Measurements from ENCODE around the gene GPNMB.

GPNMB gene

DNA sequence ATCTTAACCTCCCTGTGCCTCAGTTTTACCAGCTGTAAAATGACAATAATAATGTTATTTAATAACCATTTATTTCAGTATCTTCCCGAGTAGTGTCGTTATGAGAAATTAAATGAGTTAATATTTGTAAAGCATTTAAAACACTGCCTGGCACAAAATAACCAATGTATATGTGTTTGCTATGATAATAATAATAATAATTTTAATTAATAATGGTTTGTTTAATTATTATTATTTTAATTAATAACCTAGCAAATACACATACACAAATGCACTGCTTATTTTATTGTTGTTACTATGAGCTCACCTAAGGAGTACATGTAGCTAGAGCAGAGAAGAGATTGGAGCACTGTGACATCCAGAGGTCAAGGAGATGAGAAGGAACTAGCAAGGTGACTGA is 18.2 kb upstream of the GPNMB start:
- intact Hi-C loops (cut with DNase I) = no loop called here

DNA sequence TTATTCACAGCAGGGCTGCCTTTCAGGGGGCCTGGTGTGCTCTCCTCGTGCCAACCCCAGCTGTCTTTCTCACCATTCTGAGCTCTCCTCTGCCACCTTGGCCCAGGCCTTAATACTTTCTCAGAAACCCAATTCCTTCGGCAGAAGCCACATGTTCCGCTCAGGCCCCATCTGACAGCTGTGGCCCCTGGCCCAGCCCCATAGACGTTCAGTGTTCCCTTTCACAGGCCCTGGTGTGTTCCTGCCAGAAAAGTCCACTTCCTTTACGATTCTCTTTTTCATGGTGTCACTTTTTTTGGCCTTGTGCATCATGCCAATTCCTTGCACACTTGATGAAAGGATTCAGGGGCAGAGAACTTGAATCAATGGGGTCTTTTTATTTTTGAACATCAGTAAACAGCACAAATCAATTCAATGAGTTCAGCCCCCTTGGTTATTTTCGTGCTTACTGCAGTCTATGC is 15.9 kb upstream of the GPNMB start:
- intact Hi-C loops (cut with DNase I) = no loop called here
- peak; percentile 17 to 92 (median 46) for DNase-seq

More for the DNA sequence above, 18.2 kb upstream of the GPNMB start:
- DNase-seq = no peak

DNA sequence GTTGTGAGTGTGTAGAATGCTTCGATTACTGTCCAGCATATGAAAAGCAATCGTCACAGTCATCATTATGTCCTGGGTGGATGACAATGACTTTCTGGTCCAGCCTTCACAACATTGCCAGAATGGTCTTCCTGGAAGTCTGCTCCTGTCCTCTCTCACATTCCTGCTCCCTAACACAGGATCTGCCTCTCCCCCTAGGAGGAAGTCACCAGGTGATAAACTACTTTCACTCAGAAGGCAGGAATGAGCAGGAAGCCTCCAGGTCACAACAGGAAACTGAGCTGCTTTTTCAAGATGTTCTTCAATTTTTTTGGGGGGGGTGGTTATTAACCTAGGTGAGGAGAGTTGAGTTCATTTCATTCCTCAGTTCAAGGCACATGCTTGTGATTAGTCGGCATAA is 13.6 kb upstream of the GPNMB start:
- intact Hi-C loops (cut with DNase I) = no loop called here
- DNase-seq = no peak

DNA sequence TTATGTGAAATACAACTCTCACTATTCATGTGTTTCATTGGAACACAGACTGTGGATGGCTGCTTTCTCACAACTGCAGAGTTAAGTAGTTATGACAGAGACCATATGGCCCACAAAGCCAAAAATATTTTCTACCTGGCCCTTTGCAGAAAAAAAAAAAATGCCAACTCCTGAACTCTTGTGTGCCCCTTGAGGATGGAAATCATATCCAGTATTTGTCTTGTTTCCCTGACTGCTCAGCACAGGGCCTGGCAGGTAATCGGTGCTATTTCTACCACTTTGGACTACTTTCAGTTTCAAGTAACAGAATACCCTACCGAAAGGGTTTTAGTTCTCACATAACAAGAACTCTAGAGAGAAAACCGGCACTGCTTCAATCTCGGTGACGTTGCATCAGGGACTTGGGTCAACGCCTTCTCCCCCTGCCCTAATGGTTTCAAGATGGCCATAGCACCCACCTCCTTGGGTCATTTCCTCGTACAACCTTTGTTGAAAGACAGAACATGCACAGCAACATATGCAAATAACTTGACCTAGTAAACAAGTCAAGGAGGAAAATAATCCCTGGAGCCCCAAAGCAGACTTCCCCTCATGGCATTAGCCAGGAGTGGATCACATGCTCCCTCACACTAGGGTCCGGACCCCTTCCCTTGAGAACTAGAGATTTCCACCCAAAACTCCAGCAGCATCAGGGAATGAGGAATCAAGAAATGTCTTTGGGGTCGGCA is 11.8 kb upstream of the GPNMB start:
- intact Hi-C loops (cut with DNase I) = no loop called here
- DNase-seq = no peak

DNA sequence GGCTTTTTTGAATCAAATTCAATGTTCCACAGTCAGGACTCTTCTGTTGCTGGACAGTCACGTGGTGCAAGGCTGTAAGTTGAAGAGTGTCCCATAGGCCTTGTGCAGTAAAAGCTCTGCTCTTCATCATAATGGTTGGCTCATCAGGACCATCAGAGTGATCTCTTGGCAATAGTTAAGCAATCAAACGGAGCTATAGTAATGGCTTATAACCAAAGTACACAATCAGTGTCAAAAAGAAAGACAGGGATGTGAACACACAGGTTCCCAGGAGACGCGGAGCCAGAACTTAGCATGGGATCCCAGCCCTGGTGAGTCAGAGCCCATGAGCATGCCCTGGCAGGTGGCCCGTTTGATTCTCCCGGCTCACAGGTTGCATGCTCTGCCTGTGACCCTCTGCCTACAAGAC is 10.8 kb upstream of the GPNMB start:
- no peak for DNase-seq
- intact Hi-C loops (cut with DNase I) = no loop called here

DNA sequence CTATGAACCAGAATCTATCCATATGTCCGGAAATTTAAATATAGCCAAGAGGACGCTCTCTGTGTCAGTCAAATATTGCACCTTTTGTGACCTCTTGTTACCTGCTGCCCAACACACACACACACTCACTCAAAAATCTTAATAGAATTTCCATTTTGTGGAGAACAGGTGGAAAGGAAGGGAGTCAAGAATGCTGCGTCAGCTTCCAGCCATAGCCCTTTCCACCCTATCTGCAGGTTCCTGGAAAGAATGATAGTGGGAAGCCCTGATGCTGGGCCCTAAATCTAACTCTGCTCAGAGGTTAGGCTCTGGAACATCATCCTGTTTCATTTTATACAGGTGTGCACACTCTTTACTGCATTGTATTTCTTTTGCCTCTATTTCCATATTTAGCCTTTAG is 9.6 kb upstream of the GPNMB start:
- intact Hi-C loops (cut with DNase I) = no loop called here
- DNase-seq = no peak

DNA sequence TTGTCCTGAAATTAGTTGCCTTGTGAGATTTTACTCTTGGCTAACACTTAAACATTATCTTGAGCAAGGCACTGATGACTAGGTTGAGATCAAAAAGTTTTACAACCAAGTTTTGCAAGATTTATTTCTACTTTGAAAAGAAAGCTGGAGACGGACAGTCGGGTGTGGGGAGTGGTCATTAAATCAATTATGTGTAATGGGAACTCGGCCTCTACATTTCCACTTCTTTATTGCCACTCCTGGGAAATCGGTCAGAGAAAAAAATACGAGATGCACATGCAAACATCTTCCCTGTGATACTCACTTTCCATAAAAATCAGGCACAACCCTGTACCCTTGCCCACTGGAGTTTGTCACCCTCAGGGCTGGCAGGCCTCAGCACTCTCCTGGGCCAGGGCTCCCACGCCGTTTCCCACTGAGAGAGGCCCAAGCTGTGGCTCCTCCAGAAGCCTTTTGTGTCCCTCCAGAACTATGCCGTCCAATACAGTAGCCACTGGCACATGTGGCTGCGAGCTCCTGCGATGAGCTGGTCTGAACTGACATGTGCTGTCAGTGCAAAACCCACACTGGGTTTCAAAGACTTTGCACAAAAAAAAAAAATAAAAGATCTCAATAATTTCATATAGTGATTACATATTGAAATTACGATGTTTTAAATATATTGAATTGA is 7.5 kb upstream of the GPNMB start:
- intact Hi-C loops (cut with DNase I) = no loop called here
- DNase-seq = peak in 1 of 10 donors; percentile 48

DNA sequence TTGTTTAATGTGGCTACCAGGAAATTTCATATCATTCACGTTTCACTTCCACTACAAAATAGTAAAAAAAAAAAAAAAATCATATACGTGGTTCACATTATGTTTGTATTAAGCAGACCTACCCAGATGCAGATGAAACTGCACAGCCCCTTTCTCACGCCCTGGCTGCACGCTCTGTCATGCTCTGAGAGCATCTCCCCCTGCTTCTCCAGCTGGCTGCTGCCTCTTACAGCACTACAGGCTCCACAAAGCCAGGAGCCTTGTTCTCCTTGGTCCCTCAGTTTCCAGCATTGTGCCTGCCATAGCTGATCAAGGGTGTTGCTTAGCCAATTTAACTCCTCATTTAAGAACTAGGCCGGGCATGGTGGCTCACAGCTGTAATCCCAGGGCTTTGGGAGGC is 6.9 kb upstream of the GPNMB start:
- DNase-seq = peak in 1 of 10 donors; percentile 57
- intact Hi-C loops (cut with DNase I) = no loop called here

DNA sequence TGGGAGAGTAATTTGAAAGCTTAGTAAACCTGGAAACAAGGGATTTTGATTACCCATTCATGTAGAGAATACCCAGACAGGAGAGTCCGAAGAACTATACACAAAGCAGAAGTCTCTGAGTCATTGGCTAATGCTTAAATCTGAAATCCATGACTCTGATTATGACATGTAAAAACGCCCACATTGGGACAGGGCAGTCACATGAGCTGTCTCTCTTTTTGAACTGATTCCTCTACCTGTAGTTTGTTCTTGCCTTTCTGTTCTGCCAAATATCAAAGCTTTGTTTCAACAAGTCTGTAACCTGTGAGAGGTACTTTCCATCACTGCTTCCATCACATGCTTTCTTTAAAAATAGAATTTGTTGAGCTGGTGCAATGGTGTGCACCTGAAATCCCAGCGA is 4.3 kb upstream of the GPNMB start:
- intact Hi-C loops (cut with DNase I) = no loop called here
- no peak for DNase-seq

DNA sequence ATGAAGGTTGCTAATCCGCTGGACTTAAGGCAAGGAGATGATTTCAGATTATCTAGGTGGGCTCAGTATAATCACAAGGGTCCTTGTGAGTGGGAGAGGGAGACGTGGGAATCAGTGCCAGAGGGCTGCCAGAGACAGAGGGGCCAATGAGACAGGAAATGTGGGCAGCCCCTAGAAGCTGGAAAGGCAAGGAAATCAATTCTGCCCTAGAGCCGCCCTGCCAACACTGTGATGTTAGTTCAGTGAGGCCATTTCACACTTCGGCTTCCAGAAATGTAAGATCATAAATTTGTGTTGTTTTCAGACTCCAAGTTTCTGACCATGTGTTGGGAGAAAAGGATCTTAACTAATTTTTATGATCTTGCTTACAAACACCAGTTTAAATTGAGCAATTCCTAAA is 3.6 kb upstream of the GPNMB start:
- no peak for DNase-seq
- intact Hi-C loops (cut with DNase I) = no loop called here

DNA sequence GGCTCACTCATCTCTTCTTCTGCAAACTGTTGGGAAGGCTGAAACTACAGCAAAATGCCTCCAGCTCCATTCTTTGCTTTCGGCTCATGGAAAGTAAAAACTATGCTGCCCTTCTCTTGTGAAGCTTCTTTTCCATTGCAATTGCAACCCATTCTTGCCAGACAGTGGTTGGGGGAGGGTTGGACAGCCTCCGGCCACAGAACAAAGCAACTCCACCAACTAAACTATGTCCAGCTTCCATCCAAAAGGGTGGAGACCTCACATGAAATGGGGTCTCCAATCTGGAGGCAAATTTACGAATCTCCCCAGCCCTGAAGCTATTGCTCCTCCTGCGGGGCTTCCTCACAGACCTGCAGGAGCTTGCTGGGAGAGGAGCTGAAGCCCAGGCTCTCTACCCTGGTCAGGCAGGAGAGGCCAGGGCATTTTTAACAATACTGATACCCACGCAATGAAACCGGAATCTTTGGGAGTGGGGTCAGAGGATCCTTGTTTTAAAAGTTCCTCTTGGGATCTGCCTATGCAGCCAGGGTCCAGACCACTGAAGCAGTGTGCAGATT is 549 bp downstream of the GPNMB start:
- peak in 1 of 10 donors; percentile 43 for DNase-seq
- intact Hi-C loops (cut with DNase I) = no loop called here

DNA sequence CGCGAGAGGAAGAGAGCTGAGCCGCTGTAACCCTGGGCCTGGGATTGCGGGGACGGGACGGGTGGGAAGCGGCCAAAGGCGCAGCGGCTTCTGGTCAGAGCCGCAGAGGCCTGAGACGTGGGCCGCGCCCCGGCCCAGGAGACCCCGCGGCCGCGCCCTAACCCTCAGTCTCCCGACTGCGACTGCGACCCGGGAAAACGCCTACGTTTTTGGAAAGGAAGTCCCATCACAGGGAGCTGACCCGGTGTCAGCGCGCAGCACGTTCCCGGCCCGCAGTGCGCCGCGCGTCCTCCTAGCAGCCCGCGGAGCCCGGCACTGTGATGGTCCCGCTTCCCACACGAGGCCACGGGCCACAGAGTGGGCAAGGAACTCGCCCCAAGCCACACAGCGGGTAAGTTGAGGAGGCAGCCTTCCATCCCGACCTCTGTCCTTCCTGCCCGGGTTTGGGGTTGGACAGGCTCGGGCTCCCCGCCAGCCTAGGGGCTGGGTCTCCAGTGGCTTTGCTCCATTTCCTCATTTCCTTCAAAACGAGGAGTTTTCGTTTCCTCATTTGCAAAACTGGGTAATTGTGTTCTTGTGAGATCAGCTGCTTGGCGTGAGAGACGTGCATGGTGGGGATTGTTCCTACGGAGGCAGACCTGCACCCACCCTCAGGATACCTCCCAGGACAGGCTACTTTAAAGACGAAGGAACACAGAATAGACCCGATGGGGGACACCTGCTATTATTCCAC is 1.2 kb downstream of the GPNMB start:
- intact Hi-C loops (cut with DNase I) = no loop called here
- peak in 2 of 10 donors; percentile 13 to 86 for DNase-seq

DNA sequence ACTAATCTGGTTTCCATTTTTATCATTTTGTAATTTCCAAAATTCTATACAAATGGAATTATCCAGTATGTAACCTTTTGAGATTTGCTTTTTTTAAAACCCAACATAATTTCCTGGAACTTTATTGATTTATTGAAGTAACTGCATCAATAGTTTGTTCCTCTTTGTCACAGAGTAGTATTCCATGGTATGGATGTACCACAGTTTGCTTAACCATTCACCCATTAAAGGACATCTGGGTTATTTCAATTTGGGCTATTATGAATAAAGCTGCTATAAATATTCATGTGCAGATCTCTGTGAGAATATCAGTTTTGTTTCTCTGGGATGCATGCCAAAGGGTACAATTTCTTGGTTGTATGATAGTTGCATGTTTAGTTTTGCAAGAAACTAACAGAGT is 2.9 kb downstream of the GPNMB start:
- no peak for DNase-seq
- intact Hi-C loops (cut with DNase I) = no loop called here

DNA sequence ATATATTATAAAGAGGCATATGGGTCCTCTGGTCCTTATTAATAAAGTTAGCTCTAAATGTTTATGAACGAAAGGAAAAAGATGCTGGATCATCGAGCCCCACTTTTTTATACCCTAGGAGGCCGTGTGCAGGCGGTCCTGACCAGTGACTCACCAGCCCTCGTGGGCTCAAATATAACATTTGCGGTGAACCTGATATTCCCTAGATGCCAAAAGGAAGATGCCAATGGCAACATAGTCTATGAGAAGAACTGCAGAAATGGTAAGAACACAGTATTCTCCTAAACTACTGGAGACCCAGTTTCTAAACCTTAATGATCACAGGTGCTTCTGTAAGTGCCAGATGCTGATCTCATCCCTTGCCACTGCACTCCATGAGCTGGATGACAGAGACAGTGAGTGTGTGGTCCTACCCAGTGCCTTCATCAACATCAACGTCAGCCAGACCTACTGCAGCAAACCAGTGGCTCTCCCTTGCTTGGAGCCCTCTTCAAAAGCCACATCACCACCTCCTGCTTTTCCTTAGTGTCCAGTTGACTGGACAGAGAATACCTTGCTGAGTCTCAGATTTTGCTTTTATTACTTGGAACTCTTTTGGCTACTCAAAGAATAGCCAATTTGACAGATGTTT is 7.6 kb downstream of the GPNMB start:
- intact Hi-C loops (cut with DNase I) = no loop called here

DNA sequence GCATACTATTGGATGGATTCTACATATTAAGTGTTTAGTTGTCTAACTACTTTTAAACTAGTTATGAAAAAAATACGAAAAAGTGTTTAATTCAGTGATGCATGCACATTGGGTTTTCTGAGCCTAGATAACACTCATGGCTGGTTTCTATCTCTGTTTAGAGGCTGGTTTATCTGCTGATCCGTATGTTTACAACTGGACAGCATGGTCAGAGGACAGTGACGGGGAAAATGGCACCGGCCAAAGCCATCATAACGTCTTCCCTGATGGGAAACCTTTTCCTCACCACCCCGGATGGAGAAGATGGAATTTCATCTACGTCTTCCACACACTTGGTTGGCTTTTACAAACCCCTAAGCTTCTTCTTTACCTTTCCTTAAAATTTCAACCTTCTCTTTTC is 10.2 kb downstream of the GPNMB start:
- peak in 1 of 10 donors; percentile 51 for DNase-seq
- intact Hi-C loops (cut with DNase I) = no loop called here

More for the DNA sequence above, 7.6 kb downstream of the GPNMB start:
- no peak for DNase-seq

DNA sequence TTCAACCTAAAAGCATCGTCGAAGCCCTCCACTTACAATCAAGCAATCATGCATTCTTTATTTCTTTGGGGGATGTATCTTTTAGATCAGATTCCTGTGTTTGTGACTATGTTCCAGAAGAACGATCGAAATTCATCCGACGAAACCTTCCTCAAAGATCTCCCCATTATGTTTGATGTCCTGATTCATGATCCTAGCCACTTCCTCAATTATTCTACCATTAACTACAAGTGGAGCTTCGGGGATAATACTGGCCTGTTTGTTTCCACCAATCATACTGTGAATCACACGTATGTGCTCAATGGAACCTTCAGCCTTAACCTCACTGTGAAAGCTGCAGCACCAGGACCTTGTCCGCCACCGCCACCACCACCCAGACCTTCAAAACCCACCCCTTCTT is 13.8 kb downstream of the GPNMB start:
- DNase-seq = no peak
- intact Hi-C loops (cut with DNase I) = loop anchor here (5.0 kb wide), 1 partner anchor 73 kb away; no protein-coding TSS in a partner anchor

DNA sequence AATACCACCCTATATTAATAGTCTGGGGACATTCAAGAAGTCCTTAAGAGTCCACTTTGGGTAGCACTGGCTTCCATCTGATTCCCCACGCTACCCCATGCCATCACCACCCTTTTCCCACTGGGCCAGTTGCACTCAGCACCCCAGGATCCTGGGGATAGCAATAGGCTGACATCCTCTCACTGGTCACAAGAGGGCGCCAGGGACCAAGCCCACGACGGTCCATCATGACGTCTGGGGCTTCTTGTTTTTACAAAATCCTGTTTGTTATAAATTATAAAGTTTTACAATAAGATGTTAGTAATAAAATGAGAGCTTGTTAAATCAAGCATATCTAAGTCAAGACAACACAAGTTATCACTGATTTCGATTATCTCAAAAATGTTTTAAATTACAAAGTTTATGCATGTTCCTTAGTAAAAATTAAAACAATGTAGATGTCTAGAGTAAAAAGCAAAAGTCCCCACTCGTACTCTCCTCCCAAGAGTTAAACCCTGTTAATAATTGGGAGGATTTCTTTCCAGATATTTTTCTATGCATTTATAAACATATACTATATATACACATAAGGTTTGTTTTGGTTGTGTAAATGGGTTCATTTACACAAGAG is 15.4 kb downstream of the GPNMB start:
- intact Hi-C loops (cut with DNase I) = loop anchor here (5.0 kb wide), 1 partner anchor 75 kb away; no protein-coding TSS in a partner anchor
- peak in 8 of 10 donors; percentile 29 to 91 (median 60) for DNase-seq

DNA sequence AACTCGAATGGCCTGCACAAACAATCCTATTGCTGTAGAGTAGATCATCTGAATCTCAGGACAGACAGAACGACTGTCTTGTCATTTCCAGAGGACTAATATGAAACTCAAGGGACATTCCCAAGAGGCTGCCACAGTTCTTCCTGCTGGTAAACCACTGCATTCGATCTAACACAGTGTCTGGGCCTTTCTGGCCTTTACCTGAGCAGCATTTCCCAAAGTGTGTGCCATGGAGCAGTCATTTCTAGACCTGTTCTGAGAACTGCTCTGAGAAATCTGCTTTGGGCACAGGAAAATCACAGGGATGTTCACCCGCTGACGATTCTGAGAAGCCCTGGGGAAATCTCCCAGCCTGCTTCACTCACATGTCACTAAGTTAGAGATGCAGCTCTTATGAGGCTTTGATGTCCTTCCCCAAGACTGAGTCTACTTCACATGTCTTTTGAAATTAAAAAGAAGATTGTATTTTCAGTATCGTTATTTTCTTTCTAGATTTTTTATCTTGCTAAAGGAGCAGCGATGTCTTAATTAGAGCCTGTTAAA is 18.4 kb downstream of the GPNMB start:
- DNase-seq = no peak
- intact Hi-C loops (cut with DNase I) = loop anchor here (5.0 kb wide), 1 partner anchor 78 kb away; no protein-coding TSS in a partner anchor

DNA sequence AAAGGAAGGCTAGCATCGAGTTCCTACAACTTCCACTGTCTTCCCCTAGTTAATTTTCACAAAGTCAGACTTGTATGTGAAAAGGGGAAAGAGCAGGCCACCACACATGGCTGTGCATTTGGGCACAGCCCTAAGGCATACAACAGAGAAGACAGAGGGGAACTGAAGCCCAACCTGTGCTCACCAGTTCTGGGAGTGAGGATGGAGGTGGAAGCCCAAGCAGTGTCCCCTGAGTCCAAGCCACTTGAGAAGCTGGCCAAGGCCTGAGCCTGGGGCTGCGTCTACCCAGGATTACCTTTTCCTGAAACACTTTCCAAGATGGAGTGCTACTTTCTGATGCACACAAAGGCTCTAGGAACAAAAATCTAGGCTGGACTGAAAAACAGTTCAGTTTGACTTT is 20.3 kb downstream of the GPNMB start:
- intact Hi-C loops (cut with DNase I) = no loop called here
- DNase-seq = no peak

DNA sequence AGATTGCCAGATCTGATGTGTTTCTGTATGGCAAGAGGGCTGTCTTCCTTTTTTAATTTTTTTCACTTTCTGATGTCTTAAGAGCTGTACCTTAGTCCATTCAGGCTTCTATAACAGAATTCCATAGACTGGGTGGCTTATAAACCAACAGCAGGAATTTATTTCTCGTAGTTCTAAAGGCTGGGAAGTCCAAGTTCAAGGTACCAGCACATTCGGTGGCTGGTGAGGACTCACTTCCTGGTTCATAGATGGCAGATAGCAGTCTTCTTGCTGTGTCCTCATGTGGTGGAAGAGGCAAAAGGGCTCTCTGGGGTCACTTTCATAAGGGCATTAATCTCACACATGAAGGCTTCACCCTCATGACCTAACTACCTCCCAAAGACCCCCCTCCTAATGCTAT is 20.8 kb downstream of the GPNMB start:
- intact Hi-C loops (cut with DNase I) = no loop called here
- DNase-seq = no peak

All from posterior cingulate gyrus (tissue), 11 donors.